Tongue (tissue), 2 donors: Measurements from ENCODE around the gene TRIM17. TPM values are rescaled to one million over a fixed set of nuclear protein-coding genes. Genes with fewer than 3 reads are reported as not detected.

Experiments used
- DNase-seq: peaks from one replicate; pipeline ENCODE4 v3.0.0-alpha.2; 2015
- total RNA-seq: library from RNA; depleted of rRNA; stranded (reverse); fragments of >200 nt; gene quantifications from one replicate; pipeline ENCODE4 v1.2.3, GENCODE V29; 2014

TRIM17 gene
- total RNA-seq, 1 donor from 2014 or later: not detected

GRCh38 chr1:228378090-228378872, 38.4 kb downstream of the TRIM17 start:
- peak; percentile 90 for DNase-seq

DNA sequence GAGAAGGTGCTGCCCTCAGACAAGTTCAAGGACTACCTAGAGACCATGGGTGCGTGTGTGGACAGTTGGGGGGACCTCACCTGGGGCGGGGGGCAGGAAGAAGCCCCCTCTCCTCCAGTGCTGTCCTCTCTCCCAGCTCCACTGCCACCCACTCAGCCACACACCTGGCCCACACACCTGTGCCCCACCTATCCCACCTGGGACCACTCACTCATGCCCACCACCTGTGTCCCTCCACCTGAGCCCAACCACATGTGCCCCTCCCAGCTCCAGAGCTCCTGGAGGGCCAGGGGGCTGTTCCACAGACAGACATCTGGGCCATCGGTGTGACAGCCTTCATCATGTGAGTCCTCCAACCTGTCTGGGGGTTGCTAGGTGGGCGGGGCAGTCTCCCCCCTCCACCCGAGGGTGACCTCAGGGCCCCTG, 39.0 kb downstream of the TRIM17 start:
- no peak for DNase-seq

DNA sequence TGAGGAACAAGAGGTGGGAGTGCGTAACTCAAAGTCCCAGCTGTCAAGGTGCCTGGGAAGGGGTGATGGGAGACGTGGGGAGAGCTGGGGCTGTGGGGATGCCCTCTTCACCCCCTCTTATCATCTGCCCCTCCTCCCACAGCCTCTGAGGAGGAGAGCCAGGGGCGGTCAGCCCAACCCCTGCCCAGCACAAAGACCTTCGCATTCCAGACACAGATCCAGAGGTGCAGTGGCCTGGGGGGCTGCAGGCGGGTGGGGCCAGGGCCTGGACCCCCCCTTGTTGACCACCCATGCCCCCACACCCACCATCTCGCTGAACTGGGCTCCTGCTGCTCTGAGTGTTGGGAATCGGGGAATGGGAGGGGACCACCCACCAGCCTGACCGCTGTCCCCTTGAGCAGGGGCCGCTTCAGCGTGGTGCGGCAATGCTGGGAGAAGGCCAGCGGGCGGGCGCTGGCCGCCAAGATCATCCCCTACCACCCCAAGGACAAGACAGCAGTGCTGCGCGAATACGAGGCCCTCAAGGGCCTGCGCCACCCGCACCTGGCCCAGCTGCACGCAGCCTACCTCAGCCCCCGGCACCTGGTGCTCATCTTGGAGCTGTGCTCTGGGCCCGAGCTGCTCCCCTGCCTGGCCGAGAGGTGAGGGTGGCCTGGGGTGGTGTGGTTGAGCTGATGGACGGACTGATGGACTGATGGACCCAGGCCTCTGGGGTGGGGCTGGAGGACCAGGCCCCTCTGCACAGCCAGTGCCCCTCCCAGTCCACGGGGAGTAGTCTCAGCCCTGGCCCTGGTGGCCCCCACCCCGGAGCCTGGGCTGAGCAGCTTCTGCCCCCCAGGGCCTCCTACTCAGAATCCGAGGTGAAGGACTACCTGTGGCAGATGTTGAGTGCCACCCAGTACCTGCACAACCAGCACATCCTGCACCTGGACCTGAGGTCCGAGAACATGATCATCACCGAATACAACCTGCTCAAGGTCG, 39.7 kb downstream of the TRIM17 start:
- DNase-seq: no peak

DNA sequence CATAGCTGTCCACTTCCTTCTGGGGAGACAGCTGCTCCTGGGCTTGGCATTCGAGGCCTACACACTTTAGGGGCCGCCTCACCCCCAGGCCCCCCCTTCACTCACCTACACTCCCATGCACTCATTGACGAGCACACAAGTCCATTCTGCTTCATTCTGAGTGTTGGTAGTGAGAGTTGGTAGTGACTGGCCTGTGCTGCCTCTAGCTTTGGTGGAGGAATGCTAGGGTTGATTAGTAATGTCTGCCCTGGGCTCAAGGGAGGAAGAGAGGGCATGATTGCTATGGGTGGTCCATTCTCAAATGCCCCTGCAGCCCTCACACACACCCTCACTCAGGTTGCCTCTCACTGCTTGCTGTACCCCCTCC, 40.4 kb downstream of the TRIM17 start:
- DNase-seq: no peak

DNA sequence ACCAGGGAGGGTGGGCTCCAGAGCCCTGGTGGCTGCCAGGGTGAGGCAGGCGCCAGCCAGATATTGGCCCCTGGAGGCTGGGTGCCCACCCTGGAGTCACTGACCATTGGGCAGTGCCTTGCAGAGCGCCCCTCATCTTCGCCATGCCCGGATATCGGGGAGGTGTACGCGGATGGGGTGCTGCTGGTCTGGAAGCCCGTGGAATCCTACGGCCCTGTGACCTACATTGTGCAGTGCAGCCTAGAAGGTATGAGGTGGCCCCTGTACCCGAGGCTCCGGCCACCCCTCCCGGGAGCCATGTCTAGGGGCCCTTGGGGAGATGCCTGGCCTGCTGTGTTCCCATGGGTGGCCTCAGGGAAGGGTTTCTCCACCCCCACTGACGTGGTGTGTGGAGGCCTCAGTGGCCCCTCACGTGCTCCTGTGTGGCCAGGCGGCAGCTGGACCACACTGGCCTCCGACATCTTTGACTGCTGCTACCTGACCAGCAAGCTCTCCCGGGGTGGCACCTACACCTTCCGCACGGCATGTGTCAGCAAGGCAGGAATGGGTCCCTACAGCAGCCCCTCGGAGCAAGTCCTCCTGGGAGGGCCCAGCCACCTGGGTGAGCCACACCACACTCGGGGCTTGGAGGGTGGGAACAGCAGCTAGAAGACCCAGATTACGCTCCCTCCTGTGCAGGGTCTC, 40.9 kb downstream of the TRIM17 start:
- no peak for DNase-seq

- DNase-seq: peak; percentile 81
Observed at GRCh38 chr1:228374711-228375577, 41.7 kb downstream of the TRIM17 start.

GRCh38 chr1:228373681-228374571, 42.7 kb downstream of the TRIM17 start:
- DNase-seq: no peak

DNA sequence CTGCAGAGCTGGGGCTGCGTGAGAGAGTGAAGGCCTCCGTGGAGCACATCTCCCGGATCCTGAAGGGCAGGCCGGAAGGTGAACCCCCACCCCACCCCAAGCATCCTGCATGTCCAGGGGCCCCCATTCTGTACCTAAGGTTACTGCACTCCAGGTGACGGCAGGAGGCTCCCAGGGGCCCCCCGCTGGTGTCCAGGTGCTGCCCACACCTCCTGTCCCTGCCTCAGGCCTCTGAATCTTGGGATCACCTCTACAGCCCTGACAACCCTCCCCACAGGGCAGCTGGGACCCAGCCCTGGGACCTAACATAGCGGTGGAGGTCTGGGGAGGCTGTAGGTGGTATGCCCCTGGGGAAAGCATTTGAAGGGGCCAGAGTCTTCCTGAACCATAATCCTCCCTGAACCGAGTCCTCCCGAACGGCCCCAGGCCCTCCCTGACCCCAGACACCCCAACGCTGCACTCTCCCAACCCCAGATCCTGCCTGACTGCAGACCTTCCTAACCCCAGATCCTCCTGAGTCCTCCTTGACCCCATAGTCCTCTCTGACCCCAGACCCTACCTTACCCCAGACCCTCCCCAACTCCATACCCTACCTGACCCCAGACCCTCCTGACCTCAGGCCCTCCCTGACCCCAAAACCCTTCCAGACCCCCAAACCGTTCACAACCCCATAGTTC, 43.5 kb downstream of the TRIM17 start:
- DNase-seq: no peak

DNA sequence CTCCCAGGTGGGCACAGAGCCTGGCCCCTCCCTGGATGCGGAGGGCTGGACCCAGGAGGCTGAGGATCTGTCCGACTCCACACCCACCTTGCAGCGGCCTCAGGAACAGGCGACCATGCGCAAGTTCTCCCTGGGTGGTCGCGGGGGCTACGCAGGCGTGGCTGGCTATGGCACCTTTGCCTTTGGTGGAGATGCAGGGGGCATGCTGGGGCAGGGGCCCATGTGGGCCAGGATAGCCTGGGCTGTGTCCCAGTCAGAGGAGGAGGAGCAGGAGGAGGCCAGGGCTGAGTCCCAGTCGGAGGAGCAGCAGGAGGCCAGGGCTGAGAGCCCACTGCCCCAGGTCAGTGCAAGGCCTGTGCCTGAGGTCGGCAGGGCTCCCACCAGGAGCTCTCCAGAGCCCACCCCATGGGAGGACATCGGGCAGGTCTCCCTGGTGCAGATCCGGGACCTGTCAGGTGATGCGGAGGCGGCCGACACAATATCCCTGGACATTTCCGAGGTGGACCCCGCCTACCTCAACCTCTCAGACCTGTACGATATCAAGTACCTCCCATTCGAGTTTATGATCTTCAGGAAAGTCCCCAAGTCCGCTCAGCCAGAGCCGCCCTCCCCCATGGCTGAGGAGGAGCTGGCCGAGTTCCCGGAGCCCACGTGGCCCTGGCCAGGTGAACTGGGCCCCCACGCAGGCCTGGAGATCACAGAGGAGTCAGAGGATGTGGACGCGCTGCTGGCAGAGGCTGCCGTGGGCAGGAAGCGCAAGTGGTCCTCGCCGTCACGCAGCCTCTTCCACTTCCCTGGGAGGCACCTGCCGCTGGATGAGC, 44.3 kb downstream of the TRIM17 start:
- no peak for DNase-seq

DNA sequence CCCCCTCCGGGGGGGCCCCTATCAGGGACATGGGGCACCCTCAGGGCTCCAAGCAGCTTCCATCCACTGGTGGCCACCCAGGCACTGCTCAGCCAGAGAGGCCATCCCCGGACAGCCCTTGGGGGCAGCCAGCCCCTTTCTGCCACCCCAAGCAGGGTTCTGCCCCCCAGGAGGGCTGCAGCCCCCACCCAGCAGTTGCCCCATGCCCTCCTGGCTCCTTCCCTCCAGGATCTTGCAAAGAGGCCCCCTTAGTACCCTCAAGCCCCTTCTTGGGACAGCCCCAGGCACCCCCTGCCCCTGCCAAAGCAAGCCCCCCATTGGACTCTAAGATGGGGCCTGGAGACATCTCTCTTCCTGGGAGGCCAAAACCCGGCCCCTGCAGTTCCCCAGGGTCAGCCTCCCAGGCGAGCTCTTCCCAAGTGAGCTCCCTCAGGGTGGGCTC, 44.9 kb downstream of the TRIM17 start:
- no peak for DNase-seq

DNA sequence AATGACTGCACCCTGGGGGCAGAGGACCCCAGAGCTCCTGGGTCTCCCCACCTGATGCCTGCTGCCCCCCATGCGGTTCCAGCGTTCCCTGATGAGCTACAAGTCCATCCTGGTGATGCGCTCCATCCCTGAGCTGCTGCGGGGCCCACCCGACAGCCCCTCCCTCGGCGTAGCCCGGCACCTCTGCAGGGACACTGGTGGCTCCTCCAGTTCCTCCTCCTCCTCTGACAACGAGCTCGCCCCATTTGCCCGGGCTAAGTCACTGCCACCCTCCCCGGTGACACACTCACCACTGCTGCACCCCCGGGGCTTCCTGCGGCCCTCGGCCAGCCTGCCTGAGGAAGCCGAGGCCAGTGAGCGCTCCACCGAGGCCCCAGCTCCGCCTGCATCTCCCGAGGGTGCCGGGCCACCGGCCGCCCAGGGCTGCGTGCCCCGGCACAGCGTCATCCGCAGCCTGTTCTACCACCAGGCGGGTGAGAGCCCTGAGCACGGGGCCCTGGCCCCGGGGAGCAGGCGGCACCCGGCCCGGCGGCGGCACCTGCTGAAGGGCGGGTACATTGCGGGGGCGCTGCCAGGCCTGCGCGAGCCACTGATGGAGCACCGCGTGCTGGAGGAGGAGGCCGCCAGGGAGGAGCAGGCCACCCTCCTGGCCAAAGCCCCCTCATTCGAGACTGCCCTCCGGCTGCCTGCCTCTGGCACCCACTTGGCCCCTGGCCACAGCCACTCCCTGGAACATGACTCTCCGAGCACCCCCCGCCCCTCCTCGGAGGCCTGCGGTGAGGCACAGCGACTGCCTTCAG, 45.5 kb downstream of the TRIM17 start:
- no peak for DNase-seq

DNA sequence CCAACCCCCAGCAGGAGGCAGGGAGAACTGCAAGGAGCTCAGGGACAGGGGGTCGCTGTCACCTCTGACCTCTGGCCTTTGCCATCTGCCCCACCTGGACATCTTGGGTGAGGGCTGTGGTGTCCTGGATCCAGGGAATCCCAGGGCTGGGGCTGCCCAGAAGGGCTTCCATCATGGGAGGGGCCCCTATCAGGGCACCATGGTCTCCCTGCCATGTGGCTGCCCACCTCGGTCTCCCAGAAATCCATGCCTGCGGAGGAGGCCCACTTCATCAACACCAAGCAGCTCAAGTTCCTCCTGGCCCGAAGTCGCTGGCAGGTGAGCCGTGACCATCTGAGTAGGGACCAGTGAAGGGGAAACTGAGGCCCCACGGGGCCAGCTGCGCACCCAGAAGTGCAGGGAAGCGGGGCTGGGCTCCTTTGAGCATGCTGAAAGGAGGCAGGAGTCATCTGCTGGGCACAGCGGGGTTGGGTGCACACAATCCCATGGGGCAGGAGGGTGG, 46.2 kb downstream of the TRIM17 start:
- no peak for DNase-seq

DNA sequence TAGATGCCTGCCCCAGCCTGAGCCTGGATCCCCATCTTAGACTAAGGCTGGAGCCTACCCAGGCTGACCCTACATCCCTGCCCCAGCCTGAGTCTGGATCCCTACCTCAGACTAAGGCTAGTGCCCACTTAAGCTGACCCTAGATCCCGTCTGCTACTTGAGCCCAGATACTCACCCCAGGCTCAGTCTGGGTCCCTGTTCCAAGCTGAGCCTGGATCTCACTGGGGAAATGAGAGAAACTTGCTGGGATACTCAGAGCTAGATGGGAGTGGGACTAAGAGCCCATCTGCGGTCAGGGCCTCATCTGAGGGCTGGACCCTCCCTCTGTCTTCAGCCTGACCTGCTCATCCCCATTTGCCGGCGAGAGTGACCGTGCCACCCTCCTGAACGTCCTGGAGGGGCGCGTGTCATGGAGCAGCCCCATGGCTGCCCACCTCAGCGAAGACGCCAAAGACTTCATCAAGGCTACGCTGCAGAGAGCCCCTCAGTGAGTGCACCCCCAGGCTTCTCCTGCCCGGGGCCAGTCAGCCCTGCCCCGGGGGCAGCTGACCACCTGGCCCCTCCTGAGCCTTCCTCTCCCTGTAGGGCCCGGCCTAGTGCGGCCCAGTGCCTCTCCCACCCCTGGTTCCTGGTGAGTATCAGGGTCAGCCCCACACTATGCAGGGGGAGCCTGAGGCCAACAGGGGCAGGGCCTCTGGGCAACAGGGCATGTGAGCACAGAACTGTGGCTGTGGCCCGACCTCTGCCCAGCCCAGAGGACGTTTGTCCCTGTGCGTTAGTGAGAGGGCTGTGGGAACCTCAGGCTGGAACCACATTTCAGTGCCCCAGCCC, 46.8 kb downstream of the TRIM17 start:
- no peak for DNase-seq

DNA sequence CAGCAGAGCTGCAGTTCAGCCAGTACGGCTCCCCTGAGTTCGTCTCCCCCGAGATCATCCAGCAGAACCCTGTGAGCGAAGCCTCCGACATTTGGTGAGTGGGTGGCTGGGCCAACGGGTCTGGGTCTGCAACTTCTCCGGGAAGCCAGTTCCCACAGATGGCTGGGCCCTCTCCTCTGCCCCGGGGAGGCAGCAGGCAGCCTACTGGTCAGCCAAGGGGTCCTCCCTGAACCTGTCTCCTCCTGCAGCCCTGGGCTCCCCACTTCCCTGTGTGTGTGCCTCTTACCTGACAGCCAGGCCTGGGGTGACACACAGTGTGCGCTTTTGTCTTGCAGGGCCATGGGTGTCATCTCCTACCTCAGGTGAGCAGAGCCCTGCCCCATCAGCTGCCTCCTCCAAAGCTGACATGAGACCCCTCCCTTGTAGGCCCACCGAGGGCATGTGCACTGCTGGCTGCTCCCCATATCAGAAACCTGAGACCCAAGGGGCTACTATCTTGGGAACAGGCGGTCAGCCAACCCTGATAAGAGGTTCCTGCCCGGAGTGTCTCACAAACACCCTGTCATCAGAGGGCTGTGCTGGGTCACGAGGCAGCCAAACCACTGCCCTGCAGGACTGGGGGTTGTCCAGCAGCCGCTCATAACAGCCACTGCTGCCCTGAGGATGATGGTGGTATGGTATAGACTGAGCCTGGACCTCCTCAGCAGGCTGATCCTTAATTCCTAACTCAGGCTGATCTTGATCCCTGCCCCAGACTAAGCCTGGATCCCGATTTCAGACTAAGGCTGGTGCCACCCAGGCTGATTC, 47.7 kb downstream of the TRIM17 start:
- no peak for DNase-seq

- DNase-seq: no peak
Observed at GRCh38 chr1:228367798-228368791, 48.6 kb downstream of the TRIM17 start.
